Measurements from ENCODE around the gene DNAH9. TPM values are rescaled to one million over a fixed set of nuclear protein-coding genes. Genes with fewer than 3 reads are reported as not detected.

The DNAH9 gene
- polyA plus RNA-seq, 2 of the 4 experiments (the other 2 are of a cell fraction) = 0.03 to 0.04 TPM

GRCh38 chr17:11848330-11848729 is 250.1 kb downstream of the DNAH9 start:
- Histone ChIP-seq H3K4me2 (no peak overlapping the region), H3K4me1 (no peaks in the 10 kb centered on the region), H3K9me3 (no peaks in the 10 kb centered on the region; the same call in 2 of the 3 replicates), H3K27ac (no peak overlapping the region), H3K4me3 (no peak overlapping the region)
- DNase-seq (ENCODE audit: low read depth in 1 of 2, low spot score in 1 of 2) = no peak
- CTCF ChIA-PET = no interaction called here
- no peak for TF ChIP-seq NFE2L2 (conservative IDR thresholded peaks at IDR 0.05; ENCODE audit: low read length)
- TF ChIP-seq FOSL2 (IDR thresholded peaks at IDR 0.05) = no peak
- no peak for TF ChIP-seq FOSL2 (CRISPR knock-in tag; IDR thresholded peaks at IDR 0.05)
- TF ChIP-seq RNF2 (IDR thresholded peaks at IDR 0.05; ENCODE audit: borderline replicate concordance, low read depth) = no peak
- TF ChIP-seq RCOR1 (IDR thresholded peaks at IDR 0.05; ENCODE audit: low read depth, low read length) = no peak
- no peak for TF ChIP-seq TP53 (CRISPR knock-in tag; IDR thresholded peaks at IDR 0.05)
- no peak for TF ChIP-seq E2F6 (IDR thresholded peaks at IDR 0.05; ENCODE audit: borderline replicate concordance, low read depth)
- TF ChIP-seq RARB (CRISPR knock-in tag; IDR thresholded peaks at IDR 0.05) = no peak
- 76% methylated on average over 2 of the region's 2 CpGs for WGBS (ENCODE audit: missing lambda C conversion rate)
- no peak for FAIRE-seq
- POLR2A ChIA-PET = no interaction called here
- no peak for ATAC-seq

GRCh38 chr17:11852231-11852630 is 254.0 kb downstream of the DNAH9 start:
- WGBS (ENCODE audit: missing lambda C conversion rate) = 10% methylated on average over 4 of the region's 4 CpGs
- FAIRE-seq = no peak
- Histone ChIP-seq H3K4me3 (no peak overlapping the region), H3K4me2 (no peak overlapping the region), H3K27ac (no peak overlapping the region), H3K9me3 (no peaks in the 10 kb centered on the region; the same call in 2 of the 3 replicates), H3K4me1 (no peaks in the 10 kb centered on the region)
- ChIA-PET CTCF (interaction anchor here (0.8 kb wide), 1 partner anchor 37 kb away, joined by 3 read pairs; no protein-coding TSS in a partner anchor), POLR2A (no interaction called here)
- TF ChIP-seq ZFP36 (IDR thresholded peaks at IDR 0.05; ENCODE audit: borderline replicate concordance, partially characterized antibody) (no peak), REST (IDR thresholded peaks at IDR 0.05) (no peak), HES2 (IDR thresholded peaks at IDR 0.05) (no peak), HOXA7 (CRISPR knock-in tag; IDR thresholded peaks at IDR 0.05) (no peak), MAFK (IDR thresholded peaks at IDR 0.05; ENCODE audit: partially characterized antibody) (no peak), RCOR1 (IDR thresholded peaks at IDR 0.05; ENCODE audit: low read depth, low read length) (no peak), ZC3H11A (IDR thresholded peaks at IDR 0.05) (no peak), CTCF (IDR thresholded peaks at IDR 0.05) (no peak), CHD2 (IDR thresholded peaks at IDR 0.05; ENCODE audit: low read length, partially characterized antibody) (no peak), CHD4 (IDR thresholded peaks at IDR 0.05; ENCODE audit: borderline replicate concordance) (no peak), NFE2L2 (conservative IDR thresholded peaks at IDR 0.05; ENCODE audit: low read length) (no peak), CBX8 (IDR thresholded peaks at IDR 0.05) (no peak)
- no peak for ATAC-seq
- DNase-seq (ENCODE audit: low read depth in 1 of 2, low spot score in 1 of 2) = no peak
